Immature natural killer cell (primary cell): ENCODE data around the gene GID8. TPM values are rescaled to one million over a fixed set of nuclear protein-coding genes. Genes with fewer than 3 reads are reported as not detected.
A peak's percentile ranks its signal among the peaks of the same experiment; 100 is the strongest.

Experiments
- DNase-seq, 3 donors: peaks; one replicate each; pipeline ENCODE4 v3.0.0; 2022; ENCODE audit warnings: mixed read lengths in 1 of 3
- H3K27ac Mint-ChIP-seq, 6 donors: one replicate each; pipeline ENCODE4 v1.8.0; 2020; ENCODE audit warnings: mixed read lengths in 6 of 6, mild to moderate bottlenecking in 5 of 6, inconsistent platforms in 4 of 6, moderate library complexity in 3 of 6
- H3K27me3 Mint-ChIP-seq, 3 donors: one replicate each; pipeline ENCODE4 v1.8.0; 2020 to 2021; ENCODE audit warnings: low read depth in 3 of 3, mild to moderate bottlenecking in 3 of 3, mixed read lengths in 3 of 3, moderate library complexity in 3 of 3, inconsistent platforms in 1 of 3
- H3K36me3 Mint-ChIP-seq, 3 donors: one replicate each; pipeline ENCODE4 v1.8.0; 2020; ENCODE audit warnings: mixed read lengths in 3 of 3, inconsistent platforms in 2 of 3, mild to moderate bottlenecking in 2 of 3
- H3K4me1 Mint-ChIP-seq, 2 donors: one replicate each; pipeline ENCODE4 v1.8.0; 2020; ENCODE audit warnings: inconsistent platforms in 2 of 2, mild to moderate bottlenecking in 2 of 2, mixed read lengths in 2 of 2, moderate library complexity in 1 of 2
- H3K4me3 Mint-ChIP-seq, 5 donors: one replicate each; pipeline ENCODE4 v1.8.0; 2020; ENCODE audit warnings: mild to moderate bottlenecking in 5 of 5, mixed read lengths in 5 of 5, inconsistent platforms in 3 of 5, moderate library complexity in 3 of 5
- H3K9me3 Mint-ChIP-seq, 6 donors: one replicate each; pipeline ENCODE4 v1.8.0; 2020; ENCODE audit warnings: mild to moderate bottlenecking in 6 of 6, mixed read lengths in 6 of 6, inconsistent platforms in 4 of 6, moderate library complexity in 3 of 6
- polyA plus RNA-seq, 3 donors: library from polyadenylated mRNA; unstranded; fragments of 300-500 nt; fragmentation: Illumina TruSeq; gene quantifications; one replicate each; pipeline ENCODE4 v1.2.3, GENCODE V29; 2021

Gene GID8
- polyA plus RNA-seq, 3 donors from 2014 or later = 20.7 to 26.8 (median 21.3) TPM

GRCh38 chr20:62898093-62898964 is 39.6 kb upstream of the GID8 start:
- no peak for DNase-seq
- Mint-ChIP-seq H3K36me3 (peaks cover 4 to 27% (median 10%) of the 10 kb centered on the region in 3 donors), H3K9me3 (no peaks in the 10 kb centered on the region), H3K27ac (peak overlapping the region in 1 of 6 donors; percentile 53), H3K4me1 (peaks cover 27 to 32% of the 10 kb centered on the region in 2 donors), H3K27me3 (peaks cover 0 to 15% (median 5%) of the 10 kb centered on the region in 3 donors), H3K4me3 (no peak overlapping the region)

GRCh38 chr20:62898970-62899632 is 38.8 kb upstream of the GID8 start:
- Mint-ChIP-seq H3K4me3 (no peak overlapping the region), H3K27me3 (peaks cover 0 to 12% (median 5%) of the 10 kb centered on the region in 3 donors), H3K36me3 (peaks cover 4 to 26% (median 13%) of the 10 kb centered on the region in 3 donors), H3K27ac (peak overlapping the region in 3 of 6 donors; percentile 10 to 62 (median 53)), H3K4me1 (peaks cover 27 to 37% of the 10 kb centered on the region in 2 donors), H3K9me3 (no peaks in the 10 kb centered on the region)
- no peak for DNase-seq

GRCh38 chr20:62899633-62900051 is 38.3 kb upstream of the GID8 start:
- H3K4me3 Mint-ChIP-seq = no peak overlapping the region

GRCh38 chr20:62900052-62900691 is 37.8 kb upstream of the GID8 start:
- H3K36me3 Mint-ChIP-seq = peaks cover 9 to 23% (median 20%) of the 10 kb centered on the region in 3 donors

More at GRCh38 chr20:62899633-62900051, 38.3 kb upstream of the GID8 start:
- Mint-ChIP-seq H3K27ac (peak overlapping the region in 3 of 6 donors; percentile 19 to 87 (median 81)), H3K9me3 (no peaks in the 10 kb centered on the region), H3K36me3 (peaks cover 4 to 23% (median 16%) of the 10 kb centered on the region in 3 donors), H3K4me1 (peaks cover 27 to 39% of the 10 kb centered on the region in 2 donors), H3K27me3 (peaks cover 0 to 12% (median 5%) of the 10 kb centered on the region in 3 donors)
- DNase-seq = no peak

GRCh38 chr20:62900692-62901584 is 37.0 kb upstream of the GID8 start:
- Mint-ChIP-seq H3K27ac (peak overlapping the region in 4 of 6 donors; percentile 9 to 77 (median 46)), H3K4me1 (peaks cover 25 to 39% of the 10 kb centered on the region in 2 donors)

More at GRCh38 chr20:62900052-62900691, 37.8 kb upstream of the GID8 start:
- Mint-ChIP-seq H3K4me3 (peak overlapping the region in 3 of 5 donors; percentile 15 to 51 (median 33)), H3K27ac (peak overlapping the region; percentile 19 to 87 (median 76)), H3K9me3 (no peaks in the 10 kb centered on the region), H3K27me3 (peaks cover 0 to 11% (median 5%) of the 10 kb centered on the region in 3 donors), H3K4me1 (peaks cover 27 to 39% of the 10 kb centered on the region in 2 donors)
- DNase-seq = peak; percentile 67 to 74 (median 69)

GRCh38 chr20:62901891-62902290 is 36.1 kb upstream of the GID8 start:
- H3K27me3 Mint-ChIP-seq = peaks cover 3 to 7% (median 5%) of the 10 kb centered on the region in 3 donors
- peaks cover 27 to 39% of the 10 kb centered on the region in 2 donors for H3K4me1 Mint-ChIP-seq
- H3K4me3 Mint-ChIP-seq = no peak overlapping the region
- H3K27ac Mint-ChIP-seq = peak overlapping the region in 2 of 6 donors; percentile 8 to 63
- no peak for DNase-seq
- peaks cover 12 to 37% (median 26%) of the 10 kb centered on the region in 3 donors for H3K36me3 Mint-ChIP-seq
- H3K9me3 Mint-ChIP-seq = no peaks in the 10 kb centered on the region

More at GRCh38 chr20:62900692-62901584, 37.0 kb upstream of the GID8 start:
- Mint-ChIP-seq H3K9me3 (no peaks in the 10 kb centered on the region), H3K27me3 (peaks cover 0 to 8% (median 5%) of the 10 kb centered on the region in 3 donors), H3K36me3 (peaks cover 12 to 27% (median 22%) of the 10 kb centered on the region in 3 donors), H3K4me3 (no peak overlapping the region)
- DNase-seq = no peak

- no peak overlapping the region for H3K27ac Mint-ChIP-seq
Observed at GRCh38 chr20:62902926-62903615, 34.9 kb upstream of the GID8 start.

GRCh38 chr20:62905536-62906117 is 32.3 kb upstream of the GID8 start:
- Mint-ChIP-seq H3K27ac (peak overlapping the region in 2 of 6 donors; percentile 25 to 45), H3K4me3 (no peak overlapping the region), H3K4me1 (peaks cover 20 to 42% of the 10 kb centered on the region in 2 donors), H3K36me3 (peaks cover 23 to 60% (median 39%) of the 10 kb centered on the region in 3 donors), H3K9me3 (no peaks in the 10 kb centered on the region), H3K27me3 (peaks cover 2 to 3% (median 3%) of the 10 kb centered on the region in 3 donors)
- no peak for DNase-seq

More at GRCh38 chr20:62902926-62903615, 34.9 kb upstream of the GID8 start:
- Mint-ChIP-seq H3K4me3 (no peak overlapping the region), H3K4me1 (peaks cover 29 to 44% of the 10 kb centered on the region in 2 donors), H3K27me3 (peaks cover 3 to 7% (median 5%) of the 10 kb centered on the region in 3 donors), H3K36me3 (peaks cover 12 to 45% (median 26%) of the 10 kb centered on the region in 3 donors), H3K9me3 (no peaks in the 10 kb centered on the region)
- DNase-seq = no peak

- Mint-ChIP-seq H3K9me3 (no peaks in the 10 kb centered on the region), H3K27ac (no peak overlapping the region), H3K4me3 (no peak overlapping the region), H3K36me3 (peaks cover 26 to 64% (median 39%) of the 10 kb centered on the region in 3 donors), H3K27me3 (peaks cover under 1 to 3% (median 2%) of the 10 kb centered on the region in 3 donors), H3K4me1 (peaks cover 20 to 42% of the 10 kb centered on the region in 2 donors)
- no peak for DNase-seq
Observed at GRCh38 chr20:62906209-62906608, 31.7 kb upstream of the GID8 start.

- Mint-ChIP-seq H3K4me1 (peaks cover 22 to 47% of the 10 kb centered on the region in 2 donors), H3K36me3 (peaks cover 26 to 69% (median 43%) of the 10 kb centered on the region in 3 donors)
- no peak for DNase-seq
Observed at GRCh38 chr20:62906647-62907375, 31.1 kb upstream of the GID8 start.

More at GRCh38 chr20:62906647-62907375, 31.1 kb upstream of the GID8 start:
- peaks cover 2 to 3% (median 2%) of the 10 kb centered on the region in 3 donors for H3K27me3 Mint-ChIP-seq
- no peaks in the 10 kb centered on the region for H3K9me3 Mint-ChIP-seq
- H3K4me3 Mint-ChIP-seq = no peak overlapping the region
- H3K27ac Mint-ChIP-seq = no peak overlapping the region
